H1 (cell line): ENCODE results near the gene ZFP57. TPM values are rescaled to one million over a fixed set of nuclear protein-coding genes. Genes with fewer than 3 reads are reported as not detected.

ENCODE experiments used
- BACH1 ChIP-seq: IDR thresholded peaks from 2 replicates; pipeline ENCODE4 v1.6.1; 2012; ENCODE audit warnings: low read length, improper control_type of control experiment
- BRCA1 ChIP-seq: IDR thresholded peaks from 2 replicates; pipeline ENCODE4 v1.6.1; 2012; ENCODE audit warnings: low read depth, low read length, improper control_type of control experiment
- CEBPB ChIP-seq: IDR thresholded peaks from 2 replicates; pipeline ENCODE4 v1.6.1; 2012; ENCODE audit warnings: low read depth, low read length
- CHD1 ChIP-seq: IDR thresholded peaks from 2 replicates; pipeline ENCODE4 v1.6.1; 2012; ENCODE audit warnings: low read depth, low read length, improper control_type of control experiment
- EGR1 ChIP-seq: IDR thresholded peaks from 2 replicates; pipeline ENCODE4 v1.6.1; 2011; ENCODE audit warnings: low read depth, low read length, borderline replicate concordance
- EZH2 ChIP-seq: fragments of 200-600 bp; sonication (generic); IDR thresholded peaks from 2 replicates; pipeline ENCODE4 v1.7.1; 2012; ENCODE audit warnings: low read depth, mild to moderate bottlenecking, moderate library complexity, low read length, inconsistent platforms; ENCODE audit not compliant: severe bottlenecking
- JUND ChIP-seq: IDR thresholded peaks from 2 replicates; pipeline ENCODE4 v1.6.1; 2011; ENCODE audit warnings: mild to moderate bottlenecking, improper control_type of control experiment, low read length
- KDM5A ChIP-seq: fragments of 200-600 bp; IDR thresholded peaks from 2 replicates; pipeline ENCODE4 v1.7.1; 2012; ENCODE audit warnings: mild to moderate bottlenecking, low read length, inconsistent platforms, mixed read lengths
- PHF8 ChIP-seq: fragments of 200-600 bp; sonication (generic); conservative IDR thresholded peaks from 2 replicates; pipeline ENCODE4 v1.7.1; 2012; ENCODE audit warnings: low read depth, mild to moderate bottlenecking, inconsistent platforms, low read length, moderate library complexity
- SRF ChIP-seq: IDR thresholded peaks from 2 replicates; pipeline ENCODE4 v1.6.1; 2011; ENCODE audit warnings: mild to moderate bottlenecking, low read depth, low read length, moderate library complexity
- TBP ChIP-seq: IDR thresholded peaks from 2 replicates; pipeline ENCODE4 v1.6.1; 2011; ENCODE audit warnings: low read depth, low read length, improper control_type of control experiment
- TEAD4 ChIP-seq: IDR thresholded peaks from 2 replicates; pipeline ENCODE4 v1.6.1; 2012; ENCODE audit warnings: low read depth, low read length, inconsistent platforms, mixed read lengths
- polyA plus RNA-seq, 7 experiments: library from polyadenylated mRNA; depleted of rRNA in 3 of 7; stranded (reverse) in 5 of 7; unstranded in 2 of 7; fragments of >200 nt in 5 of 7; fragments of 200-250 nt in 2 of 7; gene quantifications; 1 replicate in 5 of 7; 2 replicates in 1 of 7; 4 replicates in 1 of 7; pipeline versions ENCODE4 v1.2.1 to v1.2.3, GENCODE V29; 2011 to 2013; ENCODE audit warnings: missing spikeins in 2 of 7, mixed read lengths in 2 of 7
- total RNA-seq: library from RNA; stranded (reverse); fragmentation: NEBNext Ultra II Directional; extraction: Animal tissue kit (Norgen Biotek cat#: 25700); gene quantifications from 2 replicates; pipeline ENCODE4 v1.2.1, GENCODE V29; 2021
- TF ChIP-seq, protein P1 (sequence below): IDR thresholded peaks from 2 replicates; pipeline ENCODE4 v1.6.1; 2012; ENCODE audit warnings: inconsistent platforms
- TF ChIP-seq, protein P2 (sequence below): IDR thresholded peaks from 2 replicates; pipeline ENCODE4 v1.6.1; 2012; ENCODE audit warnings: inconsistent platforms
- TF ChIP-seq, protein P3 (sequence below): IDR thresholded peaks from 2 replicates; pipeline ENCODE4 v1.6.1; 2011; ENCODE audit warnings: low read depth, mild to moderate bottlenecking, low read length; ENCODE audit not compliant: insufficient read depth

The ZFP57 gene
- total and polyA plus RNA-seq, 2 of the 8 experiments (the other 6 are each of a cell fraction or from before 2014, with no cell fraction given) = 0.85 to 1.2 TPM

DNA sequence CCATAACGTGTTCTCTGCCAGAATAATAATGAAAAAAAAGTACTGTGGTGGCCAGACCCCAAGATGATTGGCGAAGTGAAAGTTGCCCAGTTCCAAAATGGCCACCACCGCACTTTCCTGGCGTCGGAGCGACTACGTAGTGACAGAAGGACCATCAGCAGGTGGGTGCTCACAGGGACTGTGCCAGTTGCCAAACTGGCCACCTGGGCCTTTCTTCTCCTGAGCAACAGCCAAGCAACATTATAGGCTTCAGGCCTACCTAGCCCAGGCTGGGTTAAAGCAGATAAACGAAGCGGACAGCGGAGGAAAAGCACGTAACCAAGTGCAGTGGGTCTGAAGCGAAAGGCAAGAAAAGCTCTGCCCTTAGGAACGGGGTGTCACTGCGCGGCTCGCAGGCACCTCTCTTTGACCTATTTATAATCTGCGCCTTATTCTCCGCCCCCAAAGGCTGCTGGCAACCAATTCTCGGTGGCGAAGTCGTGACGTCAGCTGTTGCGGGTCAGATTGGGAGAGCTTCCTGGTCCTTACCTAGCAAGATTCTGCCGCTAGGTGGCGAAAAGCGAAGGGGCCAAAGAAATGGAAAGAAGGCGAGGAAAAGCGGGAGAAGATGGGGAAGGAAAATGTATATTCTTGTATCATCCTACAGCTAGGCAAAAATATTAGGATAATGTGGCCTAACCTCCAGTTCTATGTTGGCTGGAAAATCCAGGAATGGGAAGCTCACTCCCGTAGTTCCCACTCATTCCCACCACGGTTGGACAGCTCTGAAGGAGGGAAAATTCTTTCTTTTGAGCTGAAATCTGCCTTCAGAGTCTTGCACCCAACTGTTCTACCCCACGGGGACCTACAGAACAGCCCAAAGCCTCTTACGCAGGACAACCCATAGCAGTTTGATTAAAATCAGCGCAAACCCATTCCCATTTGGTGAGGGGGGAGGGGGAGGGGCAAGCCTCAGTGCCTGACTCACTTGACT lies 31.0 kb downstream of the ZFP57 start (continued):
- TF ChIP-seq JUND = peak; percentile 71
- TF ChIP-seq SRF = no peak
- no peak for TF ChIP-seq EZH2
- no peak for TF ChIP-seq CHD1
- no peak for TF ChIP-seq TEAD4
- TF ChIP-seq KDM5A = peak; percentile 38; the same call in 1 of the 2 replicates
- no peak for TF ChIP-seq BRCA1
- peak; percentile 93 for TF ChIP-seq TBP
- TF ChIP-seq PHF8 = no peak
- no peak for TF ChIP-seq EGR1
- no peak for TF ChIP-seq BACH1
- TF ChIP-seq CEBPB = no peak
- TF ChIP-seq, protein P1, sequence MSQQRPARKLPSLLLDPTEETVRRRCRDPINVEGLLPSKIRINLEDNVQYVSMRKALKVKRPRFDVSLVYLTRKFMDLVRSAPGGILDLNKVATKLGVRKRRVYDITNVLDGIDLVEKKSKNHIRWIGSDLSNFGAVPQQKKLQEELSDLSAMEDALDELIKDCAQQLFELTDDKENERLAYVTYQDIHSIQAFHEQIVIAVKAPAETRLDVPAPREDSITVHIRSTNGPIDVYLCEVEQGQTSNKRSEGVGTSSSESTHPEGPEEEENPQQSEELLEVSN = no peak
- TF ChIP-seq, protein P2, sequence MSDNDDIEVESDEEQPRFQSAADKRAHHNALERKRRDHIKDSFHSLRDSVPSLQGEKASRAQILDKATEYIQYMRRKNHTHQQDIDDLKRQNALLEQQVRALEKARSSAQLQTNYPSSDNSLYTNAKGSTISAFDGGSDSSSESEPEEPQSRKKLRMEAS = peak; percentile 55
- TF ChIP-seq, protein P3, sequence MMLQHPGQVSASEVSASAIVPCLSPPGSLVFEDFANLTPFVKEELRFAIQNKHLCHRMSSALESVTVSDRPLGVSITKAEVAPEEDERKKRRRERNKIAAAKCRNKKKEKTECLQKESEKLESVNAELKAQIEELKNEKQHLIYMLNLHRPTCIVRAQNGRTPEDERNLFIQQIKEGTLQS = no peak
